ENCODE measurements around the gene DAB1.

The DAB1 gene

DNA sequence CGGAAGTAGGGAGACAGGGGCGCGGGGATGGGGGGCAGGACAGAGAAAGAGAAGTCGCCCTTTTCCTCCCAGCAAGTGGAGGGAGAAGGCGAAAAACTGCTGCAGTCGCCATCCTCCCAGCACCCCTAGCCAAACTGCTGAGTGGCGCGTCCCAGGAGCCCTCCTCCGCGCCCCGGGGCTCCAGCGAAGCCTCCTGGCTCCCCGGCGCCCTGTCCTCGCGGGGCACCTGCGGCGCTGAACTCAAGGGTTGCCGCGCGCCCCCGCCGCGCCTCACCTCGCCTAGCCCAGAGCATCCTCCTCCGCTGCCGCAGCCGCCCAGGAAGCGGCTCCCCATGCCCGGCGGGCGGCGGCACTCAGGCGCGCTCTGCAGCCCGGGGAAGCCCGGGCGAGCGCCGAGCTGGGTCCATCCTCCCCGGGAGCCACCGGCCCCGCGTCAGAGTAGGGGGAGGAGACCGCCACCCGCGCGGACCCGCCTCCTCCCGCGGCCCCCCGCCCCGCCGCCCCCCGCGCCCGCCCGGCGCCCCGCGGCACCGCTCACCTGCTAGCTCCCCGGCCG, at the start of gene DAB1:
Gene DAB1 (minus strand): TSS at position 405 of the 556 bp plus-strand sequence. CDS start 133,030 bp downstream, outside the sequence.
- no peak for DNase-seq (ENCODE audit: low read depth)

GRCh38 chr1:57473448-57473847, 49.6 kb upstream of the DAB1 start:
- DNase-seq (ENCODE audit: low read depth), result no peak

GRCh38 chr1:57471995-57472394, 48.1 kb upstream of the DAB1 start:
- no peak for DNase-seq (ENCODE audit: low read depth)

GRCh38 chr1:57470036-57470435, 46.2 kb upstream of the DAB1 start:
- peak; percentile 15 for DNase-seq (ENCODE audit: low read depth)

GRCh38 chr1:57468641-57469523, 45.0 kb upstream of the DAB1 start:
- DNase-seq (ENCODE audit: low read depth), result peak; percentile 44

- DNase-seq (ENCODE audit: low read depth), result no peak
These were observed 44.0 kb upstream of the DAB1 start for GRCh38 chr1:57467830-57468229.

DNA sequence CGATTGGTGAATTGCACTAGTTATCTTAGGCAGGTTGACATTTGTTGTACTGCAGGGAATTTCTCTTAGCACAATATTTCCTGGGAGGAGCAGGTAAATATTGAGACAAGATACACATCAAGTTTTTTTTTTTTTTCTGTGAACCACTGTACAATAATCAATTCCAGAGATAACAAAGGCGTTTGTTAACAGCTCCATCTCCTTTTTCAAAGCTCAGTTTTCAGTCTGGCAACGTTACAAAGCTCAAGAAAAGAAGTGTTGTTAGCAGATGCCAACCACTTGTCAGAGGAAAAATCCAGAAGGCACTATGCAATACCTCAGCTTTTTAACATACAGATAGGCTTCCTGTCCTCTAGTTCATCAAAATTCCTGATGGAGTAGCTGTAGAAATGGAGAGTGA, 40.9 kb upstream of the DAB1 start:
- no peak for DNase-seq (ENCODE audit: low read depth)

DNA sequence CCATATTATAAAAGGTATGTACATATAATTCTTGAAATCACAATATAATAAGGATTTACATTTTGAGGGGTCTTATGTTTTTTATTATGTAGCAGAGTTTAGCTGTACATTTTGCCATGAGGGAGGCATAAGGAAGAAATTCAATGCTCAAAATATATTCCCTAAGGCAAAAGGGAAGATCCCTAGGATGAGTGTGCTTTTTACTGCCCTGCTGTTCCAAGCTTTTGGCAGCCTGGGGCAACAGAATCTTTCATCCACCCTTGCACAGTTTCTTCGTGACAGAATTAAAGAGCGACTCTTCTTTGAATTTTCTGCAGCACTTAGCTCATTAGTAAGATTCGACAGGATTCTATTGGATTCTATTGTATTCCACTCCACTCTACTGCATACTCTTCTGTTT, 39.5 kb upstream of the DAB1 start:
- no peak for DNase-seq (ENCODE audit: low read depth)

DNA sequence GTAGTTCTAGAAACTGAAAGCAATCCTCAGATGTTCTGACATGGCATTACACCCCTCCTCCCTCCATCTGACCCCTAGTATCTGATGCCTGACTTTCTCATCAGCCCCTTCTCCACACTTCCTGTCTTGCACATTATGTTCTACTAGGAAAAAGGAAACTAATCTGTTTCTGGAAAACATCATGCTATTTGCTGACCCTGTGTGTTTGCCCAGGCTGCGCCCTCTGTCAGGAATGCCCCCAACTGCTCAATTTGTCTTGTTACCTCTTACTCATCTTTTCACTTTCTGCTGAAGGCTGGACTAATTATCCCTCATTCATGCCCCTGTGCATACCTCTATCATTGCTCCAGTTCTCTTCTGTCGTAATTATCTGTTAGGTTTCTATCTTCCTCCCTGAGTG, 37.5 kb upstream of the DAB1 start:
- DNase-seq (ENCODE audit: low read depth), result no peak

DNA sequence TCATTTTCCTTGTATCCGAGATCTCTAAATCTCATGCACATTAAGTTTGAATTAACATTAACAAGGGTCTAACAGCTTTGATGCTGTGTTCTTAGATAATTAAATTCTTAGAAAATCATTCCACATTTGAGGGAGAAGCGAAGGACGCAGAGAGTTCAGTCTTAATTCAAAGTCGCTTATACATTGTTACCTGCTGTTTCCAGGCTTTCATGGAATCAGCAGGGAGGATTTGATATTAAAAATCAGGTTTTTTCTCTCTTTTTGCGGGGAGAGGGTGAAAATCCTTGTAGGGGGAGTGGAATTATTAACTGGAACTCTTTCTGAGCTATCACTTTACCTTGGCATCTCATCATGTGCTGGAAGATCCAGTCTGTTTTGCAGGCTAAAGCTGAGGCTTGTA, 27.7 kb upstream of the DAB1 start:
- no peak for DNase-seq (ENCODE audit: low read depth)

GRCh38 chr1:57450981-57451380, 27.1 kb upstream of the DAB1 start:
- no peak for DNase-seq (ENCODE audit: low read depth)

DNA sequence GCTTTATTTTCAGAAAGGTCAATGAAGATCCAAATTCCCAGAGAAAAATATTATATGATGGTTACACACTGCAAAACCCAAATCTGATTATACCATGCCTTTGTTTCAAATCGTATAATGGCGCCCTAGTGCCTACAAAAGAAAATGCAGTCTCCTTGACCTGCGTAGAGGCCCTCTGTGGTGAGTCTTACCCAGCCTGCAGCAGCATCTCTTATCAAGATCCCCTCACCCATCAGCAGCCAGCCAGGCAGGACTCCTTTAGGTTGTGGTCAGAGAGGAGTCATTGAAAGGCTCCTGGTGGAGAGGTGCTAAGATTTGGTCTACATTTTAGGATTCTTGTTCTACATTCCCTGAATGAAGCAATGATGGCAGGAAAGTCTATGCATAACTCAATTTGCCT, 23.7 kb upstream of the DAB1 start:
- DNase-seq (ENCODE audit: low read depth), result no peak

DNA sequence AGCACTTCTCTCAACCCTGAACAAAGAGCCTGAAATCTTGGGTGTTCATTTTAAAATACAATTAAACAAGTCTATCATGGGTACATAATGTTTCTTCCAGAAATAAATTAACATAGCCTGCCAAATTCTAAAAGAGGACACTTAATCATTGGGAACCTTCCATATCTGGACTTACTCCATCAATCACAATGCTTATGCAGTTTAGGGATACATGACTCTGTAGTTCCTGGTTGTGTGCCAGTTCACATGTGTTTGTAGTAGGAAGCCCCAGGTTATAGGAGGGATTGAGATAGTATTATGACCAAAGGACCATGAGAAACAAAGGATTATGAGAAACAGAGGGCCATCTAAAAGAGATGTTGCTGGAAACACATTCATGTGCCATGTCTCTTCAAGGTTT, 19.1 kb upstream of the DAB1 start:
- no peak for DNase-seq (ENCODE audit: low read depth)

- DNase-seq (ENCODE audit: low read depth), result no peak
These were observed 16.2 kb upstream of the DAB1 start for GRCh38 chr1:57440096-57440495.

DNA sequence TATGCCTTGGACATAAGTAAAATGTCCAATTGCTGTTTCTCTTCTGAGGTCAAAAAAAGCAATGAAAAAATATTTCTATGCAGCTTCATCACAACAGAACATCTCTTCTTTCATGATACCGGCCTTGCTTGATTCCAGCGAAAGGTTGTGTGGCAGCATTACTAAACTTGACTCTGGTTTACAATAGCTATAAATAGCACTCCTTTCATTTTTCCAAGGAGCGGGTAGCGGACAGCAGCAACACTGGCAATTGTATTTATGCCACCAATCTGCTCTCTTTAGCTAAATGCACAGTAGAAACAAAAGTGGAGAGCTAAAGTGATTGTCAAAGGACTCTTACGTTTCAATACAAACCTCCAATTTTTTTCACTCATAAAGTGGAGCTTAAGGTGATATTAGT, 7.5 kb upstream of the DAB1 start:
- no peak for DNase-seq (ENCODE audit: low read depth)

DNA sequence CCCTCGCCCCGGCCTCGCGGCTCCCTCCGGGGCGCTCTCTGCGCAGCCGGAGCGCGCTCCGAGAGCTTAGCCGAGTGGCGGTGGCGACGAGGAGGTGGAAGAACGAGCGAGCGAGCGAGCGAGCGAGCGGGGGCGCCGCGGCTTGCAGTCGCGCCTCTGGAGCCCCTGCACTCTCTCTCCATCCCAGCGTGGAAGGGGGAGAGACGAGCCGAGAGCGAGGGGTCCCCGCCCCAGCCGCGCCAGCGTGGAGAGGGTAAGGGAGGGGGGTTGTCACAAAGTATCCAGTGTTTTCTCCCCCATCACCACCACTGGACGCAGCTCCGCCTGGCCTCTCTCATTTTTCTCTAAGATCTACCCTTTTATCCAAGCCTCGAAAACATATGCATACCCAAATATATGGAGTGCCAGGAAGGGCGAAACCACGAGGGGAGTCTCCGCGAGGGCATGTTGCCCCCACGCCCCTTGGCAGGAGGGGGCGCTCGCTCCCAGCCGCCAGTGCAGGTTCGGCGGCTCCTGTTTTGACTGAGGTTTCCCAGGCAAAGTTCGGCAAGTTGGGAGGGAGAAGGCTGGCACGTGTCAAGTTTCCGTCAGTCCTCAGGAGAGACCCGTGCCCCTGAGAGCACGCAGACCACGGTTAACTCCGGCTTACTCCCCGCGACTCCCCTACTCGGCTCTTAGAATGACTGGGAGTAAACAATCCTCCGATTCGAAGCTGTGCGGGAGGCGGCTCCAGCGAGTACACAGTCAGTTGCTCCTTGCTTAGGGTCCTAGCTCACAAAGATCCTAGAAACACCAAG, 569 bp upstream of the DAB1 start:
- DNase-seq (ENCODE audit: low read depth), result no peak

DNA sequence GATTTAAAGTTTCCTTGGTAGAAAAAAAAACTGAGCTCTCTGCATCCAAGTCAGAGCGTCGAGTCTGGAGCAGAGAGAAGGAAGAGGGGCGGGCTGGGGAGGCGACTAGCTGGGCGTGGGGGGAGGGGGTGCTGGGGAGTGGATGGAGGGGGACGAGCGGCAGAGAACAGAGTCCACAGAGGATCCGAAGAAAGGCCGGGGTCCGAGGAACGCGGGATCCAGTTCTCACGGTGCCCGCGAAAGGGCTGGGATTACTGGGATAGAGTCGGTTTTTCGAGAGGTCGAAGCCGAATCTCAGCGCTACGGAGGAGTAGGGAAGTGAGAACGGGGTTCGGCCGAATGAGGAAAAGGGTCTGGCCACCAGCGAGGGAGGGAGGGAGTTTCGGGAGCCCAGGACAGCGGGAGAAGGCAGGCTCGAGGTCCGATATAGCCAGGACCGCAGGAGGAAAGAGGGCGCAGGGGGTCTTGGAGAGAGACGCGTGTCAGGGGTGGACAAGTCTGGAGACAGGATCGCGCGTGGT, 665 bp downstream of the DAB1 start:
- no peak for DNase-seq (ENCODE audit: low read depth)

DNA sequence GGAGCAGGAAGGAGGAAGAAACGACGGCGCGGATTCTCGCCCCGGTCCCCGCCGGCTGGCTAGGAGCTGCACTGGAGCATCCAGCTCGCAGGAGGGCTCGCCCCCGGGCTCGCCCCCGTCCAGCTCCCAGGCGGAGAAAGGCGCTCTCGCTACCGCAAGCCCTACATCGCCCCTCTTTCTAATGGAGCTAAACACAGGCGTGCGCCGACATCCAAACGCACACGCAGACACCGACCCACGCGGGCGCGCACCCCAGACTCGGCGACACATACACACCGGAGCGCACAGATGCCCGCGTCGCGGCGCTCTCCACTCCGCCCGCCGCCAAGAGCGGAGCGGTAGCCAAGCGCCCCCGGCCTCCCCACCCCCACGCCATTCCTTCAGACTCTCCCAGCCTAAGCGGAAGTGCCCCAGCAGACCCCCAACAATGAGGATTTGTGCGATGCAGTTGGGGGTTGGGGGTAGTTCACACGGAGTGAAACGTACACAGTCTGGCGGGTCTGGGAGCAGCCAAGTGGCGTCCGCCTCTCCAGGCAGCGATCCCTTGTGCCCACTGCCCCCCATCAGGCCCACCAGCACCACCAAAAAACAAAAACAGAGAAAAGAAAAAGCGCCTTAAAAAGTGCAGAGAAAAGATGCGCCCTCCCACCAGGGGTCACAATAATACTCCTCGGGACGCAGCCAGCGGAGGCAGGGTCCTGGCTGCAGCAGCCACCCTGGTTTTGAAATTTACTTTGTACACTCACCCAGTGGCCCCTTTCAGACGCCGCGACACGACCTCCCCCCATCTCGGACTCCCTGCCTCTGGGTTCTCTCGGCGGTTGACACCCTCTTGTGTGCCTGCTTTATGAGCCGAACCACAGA, 1.4 kb downstream of the DAB1 start:
- no peak for DNase-seq (ENCODE audit: low read depth)

- no peak for DNase-seq (ENCODE audit: low read depth)
These were observed 2.1 kb downstream of the DAB1 start for GRCh38 chr1:57421806-57422205.

DNA sequence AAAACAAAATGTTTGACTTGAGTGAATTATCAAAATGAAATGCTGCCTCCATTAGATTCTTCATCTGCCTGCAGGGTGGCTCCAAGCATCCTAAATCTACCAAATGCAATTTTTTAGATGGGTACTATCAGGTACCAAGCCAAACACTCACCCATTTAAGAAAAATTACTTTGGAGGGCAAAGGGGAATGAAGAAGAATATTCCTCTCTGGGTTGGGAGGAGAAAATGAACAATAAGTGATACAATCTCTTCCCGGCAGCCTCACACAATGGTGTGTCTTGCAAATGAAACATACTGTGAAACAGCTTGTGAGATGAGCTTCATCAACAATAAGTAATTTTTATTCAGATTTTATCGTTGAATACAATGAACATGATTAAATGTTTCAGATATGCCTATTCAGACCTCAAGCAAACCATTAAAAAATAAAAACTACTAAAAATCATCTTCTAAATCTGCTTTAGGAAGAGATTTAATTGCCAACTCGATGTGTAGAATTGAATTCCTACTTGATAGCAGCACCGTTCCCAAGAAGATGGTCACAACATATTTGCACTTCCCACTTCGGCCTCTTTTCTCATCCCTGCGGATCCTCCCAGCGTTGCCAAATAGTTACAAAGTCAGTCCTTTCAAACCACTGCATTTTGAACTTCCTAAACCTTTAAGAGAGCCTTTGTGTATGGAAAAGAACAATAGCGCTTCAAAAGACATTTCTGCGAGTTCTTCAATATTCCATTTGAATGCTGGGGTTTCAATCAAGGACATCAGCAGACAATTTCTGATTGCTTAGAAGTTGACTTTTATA, 2.7 kb downstream of the DAB1 start:
- DNase-seq (ENCODE audit: low read depth), result no peak

DNA sequence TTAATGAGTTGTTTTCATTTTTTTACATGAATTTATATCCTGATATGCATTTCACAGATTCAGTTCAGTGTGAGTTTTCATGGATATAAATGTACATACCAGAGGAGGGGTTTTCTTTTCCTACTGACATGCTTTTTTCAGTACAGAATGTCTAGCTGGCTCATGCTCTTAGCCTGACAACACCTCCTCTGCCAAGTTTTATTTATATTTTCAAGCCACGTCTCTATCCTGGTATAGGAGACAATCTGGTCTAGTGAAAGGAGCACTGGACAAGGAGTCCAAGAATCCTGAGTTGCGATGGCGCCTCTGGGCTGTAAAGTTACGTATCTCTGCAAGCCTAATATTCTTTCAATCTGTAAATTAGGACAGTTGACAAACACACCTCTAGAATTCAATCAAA, 4.9 kb downstream of the DAB1 start:
- DNase-seq (ENCODE audit: low read depth), result no peak
